Erythroblast (primary cell): ENCODE data around the gene PADI2.

Experiments
- GATA1 ChIP-seq: IDR thresholded peaks from 2 replicates; pipeline ENCODE4 v1.6.1; 2011; ENCODE audit warnings: low read depth, mild to moderate bottlenecking, control low read depth, low read length, moderate library complexity
- POLR2A ChIP-seq: IDR thresholded peaks from 2 replicates; pipeline ENCODE4 v1.6.1; 2011; ENCODE audit warnings: mild to moderate bottlenecking, low read length

- TF ChIP-seq POLR2A = no peak
- no peak for TF ChIP-seq GATA1
These were observed 101.8 kb downstream of the PADI2 start for GRCh38 chr1:17017435-17017834.
